HG03558 (cell line): ENCODE results near the gene SPAG7.
A peak's percentile ranks its signal among the peaks of the same experiment; 100 is the strongest.

Source experiments
- ATAC-seq: cut with Tn5 transposase; IDR thresholded peaks from one replicate; pipeline ENCODE4 v1.9.1; 2021; ENCODE audit warnings: moderate number of reproducible peaks; ENCODE audit not compliant: unreplicated experiment; ENCODE audit errors: extremely low read depth

SPAG7 gene

DNA sequence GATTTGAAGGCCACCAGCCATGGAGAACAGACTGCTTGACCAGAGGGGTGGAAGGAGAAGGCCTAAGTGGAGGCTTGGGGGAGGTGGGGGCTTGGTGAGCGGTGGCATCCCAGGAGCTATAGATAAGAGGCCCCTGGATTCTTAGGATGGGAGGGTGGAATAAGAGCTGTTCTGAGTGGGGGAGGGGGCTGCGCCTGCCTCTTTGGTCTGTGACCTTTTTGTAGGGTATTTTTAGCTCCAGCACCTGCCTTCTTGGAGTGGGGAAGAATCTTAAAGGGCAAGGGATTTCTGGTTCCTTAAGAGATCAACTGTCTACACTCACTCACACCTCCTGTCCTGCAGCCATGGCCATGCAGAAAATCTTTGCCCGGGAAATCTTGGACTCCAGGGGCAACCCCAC is 16.1 kb downstream of the SPAG7 start:
- no peak for ATAC-seq

DNA sequence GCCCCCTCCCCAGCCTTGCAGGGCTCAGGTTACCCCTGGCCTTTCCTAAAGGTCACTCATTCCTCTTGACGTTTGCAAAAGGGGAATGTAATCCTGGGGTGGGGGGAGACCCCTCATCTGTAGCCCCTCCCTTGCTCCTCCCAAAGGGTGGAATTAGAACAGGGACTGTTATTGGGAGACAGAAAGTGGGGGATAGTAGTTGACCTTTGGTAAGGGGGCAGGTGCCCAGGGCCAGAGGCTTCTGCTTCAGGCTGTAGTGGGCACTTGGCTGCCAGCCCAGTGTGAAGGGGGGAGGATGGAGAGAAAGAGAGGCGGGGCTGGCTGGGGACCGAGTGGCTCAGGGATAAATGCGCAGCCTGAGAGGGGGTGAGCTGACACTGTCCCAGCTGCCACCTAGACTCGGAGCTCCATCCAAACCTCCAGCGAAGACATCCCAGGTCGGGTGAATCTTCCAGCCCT is 16.8 kb downstream of the SPAG7 start, which contains the start of gene ENO3:
ENO3 (plus strand) TSS at position 374 of the 459 bp plus-strand sequence. CDS start 711 bp downstream, outside the sequence.
- ATAC-seq = no peak

- ATAC-seq = no peak
These were observed 17.4 kb downstream of the SPAG7 start for GRCh38 chr17:4950075-4950745.

DNA sequence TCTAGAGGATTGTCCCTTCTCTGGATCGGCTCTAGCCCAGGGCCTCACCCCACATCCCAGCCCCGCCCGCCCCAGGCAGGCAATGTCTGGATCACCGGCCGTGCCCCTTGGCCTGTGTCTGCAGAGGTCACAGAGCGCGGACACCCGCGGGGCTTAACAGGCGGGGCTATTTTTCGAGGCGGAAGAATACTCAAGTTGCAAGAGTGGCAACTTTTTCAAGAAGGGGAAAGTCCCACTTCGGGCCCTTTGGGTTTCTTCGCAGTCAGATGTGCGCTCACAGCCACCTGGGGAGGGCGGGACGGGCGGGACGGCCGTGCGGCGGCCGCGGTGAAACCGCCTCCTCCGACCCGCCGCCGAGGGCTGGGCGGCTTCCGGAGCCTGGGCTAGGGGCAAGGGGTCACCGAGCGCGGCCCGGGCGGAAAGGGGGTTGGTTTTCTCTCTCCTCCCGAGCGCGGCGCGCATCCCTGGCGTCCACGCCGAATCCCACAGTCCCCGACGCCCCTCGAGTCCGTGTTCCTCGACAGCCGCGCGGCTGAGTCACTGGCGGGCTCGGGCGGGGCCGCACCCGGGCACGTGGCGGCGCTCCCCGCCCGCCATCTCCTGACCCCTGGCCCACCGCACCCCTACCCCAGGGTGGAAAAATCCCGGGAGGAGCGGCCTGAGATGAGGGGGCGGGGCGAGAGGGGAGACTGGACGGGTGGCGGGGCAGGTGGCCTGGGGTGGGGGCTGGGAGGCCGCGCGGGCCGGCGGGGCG is 18.1 kb downstream of the SPAG7 start:
- ATAC-seq = no peak

GRCh38 chr17:4948931-4949320 is 18.7 kb downstream of the SPAG7 start:
- no peak for ATAC-seq

GRCh38 chr17:4948166-4948930 is 19.3 kb downstream of the SPAG7 start, which contains the start of gene PFN1:
Gene PFN1 (minus strand): TSS chr17:4948530. CDS start chr17:4948394, 136 bp downstream.
- no peak for ATAC-seq

- ATAC-seq = no peak
These were observed 20.0 kb downstream of the SPAG7 start for GRCh38 chr17:4947411-4948165.

DNA sequence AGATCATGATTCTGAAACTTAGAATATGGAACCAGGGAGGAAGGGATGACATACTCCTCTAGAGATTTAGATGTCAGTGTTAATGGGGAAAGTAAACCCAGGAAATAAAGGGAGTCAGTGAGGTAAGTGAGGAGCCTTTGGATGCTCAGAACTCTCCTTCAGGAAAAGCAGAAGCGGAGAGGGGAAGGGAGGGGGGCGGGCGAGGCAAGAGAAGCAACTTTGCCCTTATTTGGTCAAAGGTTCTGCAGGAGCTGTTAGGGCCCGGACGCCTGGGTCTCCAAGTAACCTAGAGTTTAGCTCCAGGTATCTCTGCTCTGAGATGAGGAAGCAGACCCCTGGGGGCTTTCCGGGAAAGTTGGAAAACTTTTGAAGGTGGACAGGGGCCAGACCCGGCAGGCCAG is 20.6 kb downstream of the SPAG7 start:
- ATAC-seq = no peak

- ATAC-seq = no peak
These were observed 21.2 kb downstream of the SPAG7 start for GRCh38 chr17:4946312-4946976.

DNA sequence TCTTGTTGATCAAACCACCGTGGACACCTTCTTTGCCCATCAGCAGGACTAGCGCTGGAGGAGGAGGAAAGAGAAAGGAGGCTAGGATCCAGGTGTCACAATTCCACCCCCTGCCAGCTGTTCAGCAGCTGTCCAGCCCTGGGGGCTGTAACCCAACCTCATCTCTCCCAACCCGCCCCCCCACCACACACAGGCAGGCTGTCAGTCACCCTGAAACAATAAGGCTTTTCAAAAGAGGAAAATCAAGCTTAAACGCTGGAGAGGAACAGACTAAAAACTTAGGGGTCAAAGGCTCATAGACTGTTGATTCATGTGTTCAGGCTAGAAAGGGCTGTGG is 21.7 kb downstream of the SPAG7 start:
- ATAC-seq = no peak

DNA sequence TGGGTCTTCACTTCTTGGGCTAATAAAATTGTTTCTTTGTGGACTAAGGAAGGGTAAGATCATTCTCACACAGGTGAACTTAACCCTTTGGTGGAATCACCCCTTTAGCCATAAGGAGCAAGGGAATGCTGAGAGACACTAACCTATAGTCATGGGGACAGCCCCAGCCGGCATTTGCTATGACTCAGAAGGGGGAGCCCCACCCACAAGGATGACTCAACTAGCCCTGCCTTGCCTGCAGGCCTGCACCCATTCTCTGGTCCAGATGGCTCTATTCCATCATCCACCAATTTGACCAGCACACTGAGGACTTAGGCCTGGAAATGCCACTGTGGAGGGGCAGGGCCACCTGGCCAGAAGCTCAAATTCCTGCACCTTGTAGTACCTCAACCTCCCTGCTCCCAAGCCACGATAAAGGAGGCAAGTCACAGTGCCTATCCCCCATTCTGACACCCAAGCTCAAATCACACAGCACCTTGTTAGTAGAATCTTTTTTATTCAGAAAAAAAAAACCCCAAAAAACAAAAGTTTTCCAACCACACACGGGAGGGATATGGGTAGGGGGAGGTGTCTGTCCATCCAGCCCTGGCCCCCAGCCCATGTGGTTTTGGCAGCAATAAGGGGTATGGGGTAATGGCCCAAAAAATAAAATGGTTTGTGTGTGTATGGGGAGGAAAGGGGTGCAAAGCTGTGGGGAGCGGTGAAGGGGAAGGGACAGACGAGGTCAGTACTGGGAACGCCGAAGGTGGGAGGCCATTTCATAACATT is 22.3 kb downstream of the SPAG7 start:
- ATAC-seq = no peak

DNA sequence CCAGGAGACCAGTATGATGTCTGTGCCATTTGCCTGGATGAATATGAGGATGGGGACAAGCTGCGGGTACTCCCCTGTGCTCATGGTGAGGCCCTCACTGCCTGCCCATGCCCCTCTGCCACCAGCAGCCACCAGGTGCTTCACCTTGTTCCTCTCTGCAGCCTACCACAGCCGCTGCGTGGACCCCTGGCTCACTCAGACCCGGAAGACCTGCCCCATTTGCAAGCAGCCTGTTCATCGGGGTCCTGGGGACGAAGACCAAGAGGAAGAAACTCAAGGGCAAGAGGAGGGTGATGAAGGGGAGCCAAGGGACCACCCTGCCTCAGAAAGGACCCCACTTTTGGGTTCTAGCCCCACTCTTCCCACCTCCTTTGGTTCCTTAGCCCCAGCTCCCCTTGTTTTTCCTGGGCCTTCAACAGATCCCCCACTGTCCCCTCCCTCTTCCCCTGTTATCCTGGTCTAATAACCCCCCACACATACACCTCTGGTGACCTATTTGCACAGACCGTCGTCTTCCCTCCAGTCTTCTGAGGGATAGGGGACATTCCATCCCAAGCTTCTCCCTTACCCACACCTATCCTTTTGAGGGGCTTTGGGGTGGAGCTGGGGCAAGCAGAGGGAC is 23.0 kb downstream of the SPAG7 start:
- ATAC-seq = no peak

- ATAC-seq = no peak
These were observed 23.5 kb downstream of the SPAG7 start for GRCh38 chr17:4944163-4944553.

DNA sequence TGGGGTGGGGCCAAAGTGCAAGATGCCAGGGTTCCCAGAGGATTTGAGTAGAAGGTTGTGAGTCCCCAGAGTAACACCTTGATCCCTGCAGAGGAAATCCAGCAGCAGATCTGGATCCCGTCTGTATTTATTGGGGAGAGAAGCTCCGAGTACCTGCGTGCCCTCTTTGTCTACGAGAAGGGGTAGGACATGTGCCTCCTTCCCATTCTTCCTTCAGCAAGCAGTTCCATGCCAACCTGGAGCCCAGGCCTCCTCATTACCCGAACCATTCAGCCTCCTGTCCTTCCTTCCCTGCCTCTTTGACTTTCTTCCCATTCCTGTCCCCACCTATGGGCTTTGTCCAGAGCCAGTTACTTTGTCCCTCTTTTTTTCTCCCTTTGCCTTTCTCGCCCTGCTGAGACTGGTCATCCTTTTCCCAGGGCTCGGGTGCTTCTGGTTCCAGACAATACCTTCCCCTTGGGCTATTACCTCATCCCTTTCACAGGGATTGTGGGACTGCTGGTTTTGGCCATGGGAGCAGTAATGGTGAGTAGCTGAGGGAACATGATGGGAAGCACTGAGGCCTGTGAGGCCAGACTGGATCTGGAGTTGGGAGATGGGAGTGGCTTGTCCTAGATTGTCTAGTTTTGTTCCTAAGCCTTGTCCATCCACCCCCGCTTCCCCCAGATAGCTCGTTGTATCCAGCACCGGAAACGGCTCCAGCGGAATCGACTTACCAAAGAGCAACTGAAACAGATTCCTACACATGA is 24.7 kb downstream of the SPAG7 start:
- ATAC-seq = no peak

DNA sequence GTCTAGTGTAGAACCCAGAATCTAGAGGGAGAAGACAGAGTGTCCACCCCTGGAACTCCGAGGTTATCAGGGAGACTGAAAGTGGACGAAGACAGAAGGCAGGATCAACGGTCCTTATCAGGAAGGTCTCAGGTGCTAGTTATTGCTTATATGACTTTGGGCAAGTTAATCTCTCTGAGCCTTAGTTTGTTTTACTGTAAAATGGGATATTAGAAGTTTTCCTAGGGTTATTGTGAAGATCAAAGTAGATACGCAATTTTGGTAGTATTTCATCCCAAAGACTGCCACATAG is 26.4 kb downstream of the SPAG7 start:
- no peak for ATAC-seq

DNA sequence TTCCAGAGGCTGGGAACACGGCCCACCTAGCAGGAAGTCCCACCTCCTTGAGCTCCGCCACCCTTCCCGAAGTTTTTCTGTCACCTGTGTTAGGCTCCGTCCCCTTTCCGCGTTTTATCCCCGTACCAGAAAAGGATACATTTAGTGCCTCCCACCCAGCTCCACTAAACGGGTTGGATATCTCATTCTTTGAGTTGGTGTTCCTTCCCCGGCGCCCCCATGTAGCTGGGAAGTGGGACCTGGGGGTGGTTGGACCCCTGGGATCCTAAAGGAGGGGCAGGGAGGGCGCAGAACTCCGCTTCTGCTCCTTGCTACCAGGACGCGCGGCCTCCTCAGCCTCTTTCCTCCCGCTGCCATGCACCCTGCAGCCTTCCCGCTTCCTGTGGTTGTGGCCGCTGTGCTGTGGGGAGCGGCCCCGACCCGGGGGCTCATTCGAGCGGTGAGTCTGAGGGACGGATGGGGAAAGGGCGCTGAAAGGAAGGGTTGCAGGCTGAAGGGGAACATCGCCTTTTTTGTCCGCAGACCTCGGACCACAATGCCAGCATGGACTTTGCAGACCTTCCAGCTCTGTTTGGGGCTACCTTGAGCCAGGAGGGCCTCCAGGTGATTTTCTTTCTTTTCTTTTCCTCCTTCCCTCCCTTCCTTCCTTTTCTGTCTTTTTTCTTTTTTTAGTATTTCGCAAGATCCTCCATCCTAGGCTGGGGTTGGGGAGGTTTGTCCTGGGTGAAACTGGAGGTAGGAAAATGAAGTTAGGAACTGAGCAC is 26.9 kb downstream of the SPAG7 start:
- no peak for ATAC-seq

DNA sequence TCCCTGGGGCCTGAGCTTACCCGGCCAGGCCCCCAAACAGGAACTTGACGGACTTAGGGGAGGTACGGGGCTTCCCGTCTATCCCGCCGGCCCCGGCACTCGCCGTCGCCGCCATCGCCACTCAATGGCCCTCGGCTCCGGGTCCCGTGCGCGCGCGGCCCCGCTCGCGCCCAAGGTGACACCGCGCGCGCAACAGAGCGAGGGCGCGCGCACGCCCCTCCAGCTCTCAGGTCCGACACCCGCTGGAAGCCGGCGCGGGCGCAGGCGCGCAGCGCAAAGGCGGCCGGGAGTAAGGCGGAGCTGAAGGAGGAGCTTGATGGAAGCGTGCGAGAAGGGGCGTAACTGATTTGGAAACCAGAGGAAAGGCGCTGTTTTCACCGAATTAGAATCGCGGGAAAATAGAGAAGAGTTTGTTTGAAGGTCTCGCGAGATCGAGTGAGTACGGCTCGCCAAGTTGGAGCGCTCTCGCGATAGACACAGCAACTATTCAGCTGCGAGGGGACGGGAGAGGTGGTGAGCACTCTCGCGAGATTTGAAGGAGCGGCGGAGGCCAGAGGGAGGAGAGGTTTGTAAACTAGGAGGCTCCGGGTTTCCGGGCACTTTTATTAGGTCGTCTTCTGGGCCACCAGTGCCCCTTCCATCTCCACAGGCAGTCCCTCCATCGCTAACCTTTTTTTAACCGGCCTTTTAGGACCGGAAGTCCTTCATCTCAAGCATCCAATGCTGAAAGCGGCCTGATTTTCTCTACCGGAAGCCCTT is 27.6 kb downstream of the SPAG7 start, which contains the start of the genes RNF167 and SLC25A11:
RNF167 (plus strand) TSS at position 473 of the 759 bp plus-strand sequence. CDS start 642 bp downstream, outside the sequence.
SLC25A11 (minus strand) TSS at position 251 of the 759 bp plus-strand sequence; CDS start at position 115, 136 bp downstream.
- peak; percentile 44 for ATAC-seq
